Measurements from ENCODE around the gene MPI.
A peak's percentile ranks its signal among the peaks of the same experiment; 100 is the strongest.

MPI gene

GRCh38 chr15:74842581-74843444 lies 47.0 kb upstream of the MPI start, which contains the start of gene ULK3 (continued):
- TF ChIP-seq ZNF112 (tag by site-specific recombination; IDR thresholded peaks at IDR 0.05) (no peak), ZNF776 (tag by site-specific recombination; IDR thresholded peaks at IDR 0.05; ENCODE audit: borderline replicate concordance) (no peak), ZNF521 (tag by site-specific recombination; IDR thresholded peaks at IDR 0.05) (no peak), PRDM1 (tag by site-specific recombination; IDR thresholded peaks at IDR 0.05) (no peak), KLF9 (tag by site-specific recombination; IDR thresholded peaks at IDR 0.05; ENCODE audit: low read depth) (peak; percentile 36; the same call in 1 of the 2 replicates), ZNF658 (tag by site-specific recombination; IDR thresholded peaks at IDR 0.05) (no peak), ZNF280C (tag by site-specific recombination; IDR thresholded peaks at IDR 0.05) (no peak), ZNF704 (tag by site-specific recombination; IDR thresholded peaks at IDR 0.05) (0 out of 2 replicates have a peak, but pooled peaks have one; percentile 26), KLF10 (tag by site-specific recombination; IDR thresholded peaks at IDR 0.05) (peak; percentile 71), ZNF391 (tag by site-specific recombination; IDR thresholded peaks at IDR 0.05; ENCODE audit: borderline replicate concordance, low read depth) (peak; percentile 58; the same call in 1 of the 2 replicates), ZNF18 (tag by site-specific recombination; IDR thresholded peaks at IDR 0.05) (no peak), ATF2 (tag by site-specific recombination; IDR thresholded peaks at IDR 0.05; ENCODE audit: low read depth) (no peak), ZBTB20 (tag by site-specific recombination; IDR thresholded peaks at IDR 0.05) (peak; percentile 70), ZNF843 (tag by site-specific recombination; IDR thresholded peaks at IDR 0.05) (peak; percentile 62)

GRCh38 chr15:74843445-74843828 lies 46.4 kb upstream of the MPI start:
- Histone ChIP-seq H3K9me3 (ENCODE audit: control insufficient read depth, insufficient read depth, low read depth, low read length) (no peaks in the 10 kb centered on the region), H3K27ac (ENCODE audit: extremely low read depth, low read depth, low read length) (peak overlapping the region; percentile 86), H3K4me1 (ENCODE audit: control insufficient read depth, insufficient read depth, low read length) (peaks cover 10% of the 10 kb centered on the region), H3K4me3 (ENCODE audit: low read depth, low read length) (peak overlapping the region; percentile 30), H3K36me3 (ENCODE audit: control insufficient read depth in 2 of 2, insufficient read depth in 1 of 2, low read length in 2 of 2) (peaks cover 6 to 55% of the 10 kb centered on the region in 2 experiments; a peak in 2 of 3 replicates)
- CTCF ChIA-PET: interaction anchor here (0.6 to 4.5 kb wide), 10 partner anchors 15 to 107 kb away, joined by 3 to 29 read pairs (median 4); no protein-coding TSS in a partner anchor
- POLR2A ChIA-PET: interaction anchor here (0.5 to 2.3 kb wide), 7 partner anchors 10 to 1472 kb away, joined by 3 to 12 read pairs (median 5); partner anchors contain the start of genes FAM219B and MPI
- TF ChIP-seq KLF16 (tag by site-specific recombination; IDR thresholded peaks at IDR 0.05): peak; percentile 5; the same call in 1 of the 2 replicates
- no peak; the same call in 1 of the 2 replicates for TF ChIP-seq ZFP3 (tag by site-specific recombination; IDR thresholded peaks at IDR 0.05; ENCODE audit: low read depth)
- 0 out of 2 replicates have a peak, but pooled peaks have one; percentile 18 for TF ChIP-seq ZBTB20 (tag by site-specific recombination; IDR thresholded peaks at IDR 0.05)
- no peak; the same call in 1 of the 2 replicates for TF ChIP-seq YY1 (tag by site-specific recombination; IDR thresholded peaks at IDR 0.05)
- TF ChIP-seq KLF9 (tag by site-specific recombination; IDR thresholded peaks at IDR 0.05; ENCODE audit: low read depth): no peak
- TF ChIP-seq ZNF777 (tag by site-specific recombination; IDR thresholded peaks at IDR 0.05; ENCODE audit: borderline replicate concordance): no peak
- no peak for TF ChIP-seq ZNF560 (tag by site-specific recombination; IDR thresholded peaks at IDR 0.05; ENCODE audit: borderline replicate concordance)
- TF ChIP-seq ZNF423 (tag by site-specific recombination; IDR thresholded peaks at IDR 0.05): no peak
- TF ChIP-seq ZNF19 (tag by site-specific recombination; IDR thresholded peaks at IDR 0.05; ENCODE audit: low read depth): no peak
- TF ChIP-seq ZNF248 (tag by site-specific recombination; IDR thresholded peaks at IDR 0.05): no peak
- no peak for TF ChIP-seq ZNF521 (tag by site-specific recombination; IDR thresholded peaks at IDR 0.05)
- TF ChIP-seq ZNF311 (tag by site-specific recombination; IDR thresholded peaks at IDR 0.05; ENCODE audit: borderline replicate concordance): no peak
- TF ChIP-seq ZNF214 (tag by site-specific recombination; IDR thresholded peaks at IDR 0.05; ENCODE audit: borderline replicate concordance): no peak
- TF ChIP-seq ZNF529 (tag by site-specific recombination; IDR thresholded peaks at IDR 0.05; ENCODE audit: insufficient replicate concordance): no peak
- peak; percentile 24; the same call in 1 of the 2 replicates for TF ChIP-seq ZSCAN30 (tag by site-specific recombination; IDR thresholded peaks at IDR 0.05)
- TF ChIP-seq ZNF548 (tag by site-specific recombination; IDR thresholded peaks at IDR 0.05): no peak

All from HEK293 (cell line).